Adipose tissue (tissue), 3 donors: ENCODE measurements around the gene TMA7. TPM values are rescaled to one million over a fixed set of nuclear protein-coding genes. Genes with fewer than 3 reads are reported as not detected.
A peak's percentile ranks its signal among the peaks of the same experiment; 100 is the strongest.

ENCODE experiments used
- H3K27ac ChIP-seq: one replicate; pipeline ENCODE4 v1.5.1; 2013; ENCODE audit warnings: low read depth, low read length
- WGBS, 3 donors: extraction: QIAGEN DNeasy Blood & Tissue Kit; methylation state at CpG; one replicate each; pipeline ENCODE4 v1.1.7; 2013; 5-methylcytosine and 5-hydroxymethylcytosine counted together
- polyA plus RNA-seq, 3 donors: library from polyadenylated mRNA; stranded (reverse); fragments of 200-250 nt; gene quantifications; one replicate each; pipeline ENCODE4 v1.2.3, GENCODE V29; 2013
- donor health status: healthy with polysubstance abuse.
- donor health status: Bipolar disorder and iron deficiency.
- donor health status: healthy.

TMA7 gene
- polyA plus RNA-seq, 3 donors, result 180 to 622 (median 308) TPM

GRCh38 chr3:48430708-48431101, 9.4 kb upstream of the TMA7 start:
- H3K27ac ChIP-seq, result no peak overlapping the region
- 38 to 83% (median 73%) methylated on average over 1 of the region's 1 CpG for WGBS, 3 donors

DNA sequence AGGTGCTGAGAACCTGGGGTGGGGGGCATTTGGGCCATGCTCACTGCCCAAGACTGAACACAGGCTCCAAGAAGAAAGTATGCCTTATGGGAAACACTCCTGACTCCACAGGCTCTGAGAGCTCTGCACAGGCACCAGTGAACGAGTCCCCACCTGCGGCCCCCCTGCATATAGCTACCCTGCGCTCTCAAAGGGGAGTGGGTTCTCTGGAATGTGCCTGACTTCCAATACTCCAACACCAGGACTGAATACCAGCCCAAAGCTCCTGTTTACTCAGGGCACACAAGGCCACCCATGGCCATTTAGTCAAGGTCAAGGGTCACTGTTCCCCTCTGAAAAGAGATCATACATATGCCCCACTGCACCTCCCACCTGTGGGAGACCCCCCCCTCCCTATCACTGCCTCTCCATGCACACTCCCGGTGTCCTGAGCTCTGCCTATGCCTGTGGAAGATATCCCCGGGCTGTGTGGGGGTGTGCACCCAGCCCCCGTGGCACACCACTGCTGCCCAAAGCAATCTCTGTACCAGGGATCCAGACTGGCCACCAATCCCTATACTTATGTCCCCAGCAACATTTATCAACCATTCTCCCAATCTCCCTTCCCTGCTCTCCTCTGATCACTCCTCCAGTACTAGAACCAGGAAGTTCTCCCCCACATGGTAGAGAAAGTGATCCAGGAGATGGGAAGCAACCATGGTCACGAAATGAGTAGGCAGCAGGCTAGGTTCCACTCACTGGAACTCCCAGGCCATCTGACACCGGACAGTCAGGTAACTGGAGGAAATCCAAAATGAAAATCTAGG, 8.6 kb upstream of the TMA7 start:
- WGBS, 3 donors, result 73 to 89% (median 86%) methylated on average over 8 of the region's 8 CpGs

GRCh38 chr3:48432411-48433371, 7.4 kb upstream of the TMA7 start:
- no peak overlapping the region for H3K27ac ChIP-seq
- WGBS, 3 donors, result 83 to 91% (median 88%) methylated on average over 16 of the region's 16 CpGs

More for the DNA sequence above, 8.6 kb upstream of the TMA7 start:
- no peak overlapping the region for H3K27ac ChIP-seq

- 61 to 77% (median 70%) methylated on average over 12 of the region's 12 CpGs for WGBS, 3 donors
- no peak overlapping the region for H3K27ac ChIP-seq
These were observed 6.5 kb upstream of the TMA7 start for GRCh38 chr3:48433472-48434118.

GRCh38 chr3:48434591-48435222, 5.3 kb upstream of the TMA7 start:
- 63 to 72% (median 72%) methylated on average over 15 of the region's 15 CpGs for WGBS, 3 donors

GRCh38 chr3:48435223-48435595, 4.8 kb upstream of the TMA7 start:
- no peak overlapping the region for H3K27ac ChIP-seq
- WGBS, 3 donors, result 87% methylated on average over 4 of the region's 4 CpGs

More at GRCh38 chr3:48434591-48435222, 5.3 kb upstream of the TMA7 start:
- no peak overlapping the region for H3K27ac ChIP-seq

GRCh38 chr3:48435774-48436476, 4.1 kb upstream of the TMA7 start:
- H3K27ac ChIP-seq, result no peak overlapping the region
- WGBS, 3 donors, result 42 to 44% (median 43%) methylated on average over 7 of the region's 7 CpGs

DNA sequence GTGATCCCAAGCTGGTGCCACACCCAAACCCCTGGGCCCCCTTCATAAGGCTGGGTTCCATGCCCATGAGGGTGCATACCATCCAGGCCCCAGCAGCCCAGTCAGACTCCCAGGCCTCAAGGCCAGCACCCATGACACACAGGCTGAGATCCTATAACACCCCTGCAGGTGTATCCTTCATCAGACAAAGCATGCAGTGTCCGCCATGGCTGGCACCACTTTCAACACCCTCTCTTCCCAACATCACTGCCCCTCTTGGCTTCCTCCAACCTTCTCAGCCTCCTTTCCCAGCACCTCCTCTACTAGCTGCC, 3.6 kb upstream of the TMA7 start:
- H3K27ac ChIP-seq, result no peak overlapping the region
- WGBS, 3 donors, result 0 to 60% (median 57%) methylated on average over 1 of the region's 1 CpG

DNA sequence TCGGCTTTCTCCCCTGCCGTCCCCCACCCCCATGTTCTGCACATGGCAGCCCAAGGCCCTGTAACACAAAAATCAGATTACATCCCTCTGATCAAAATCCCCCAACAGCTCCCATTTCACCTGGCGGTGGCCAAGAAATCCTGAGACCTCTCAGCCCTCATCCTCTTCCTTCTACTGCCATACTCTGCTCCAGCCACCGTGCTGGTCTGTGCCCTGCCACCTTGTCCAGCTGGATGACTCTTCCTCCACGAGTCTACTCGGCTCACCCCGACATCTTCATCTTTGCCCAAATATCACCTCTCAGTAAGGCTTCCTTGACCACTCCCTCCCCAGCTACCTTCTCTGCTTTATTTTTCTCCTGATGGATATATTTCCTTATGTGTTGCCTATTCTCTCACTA, 3.2 kb upstream of the TMA7 start:
- H3K27ac ChIP-seq, result no peak overlapping the region
- 75 to 82% (median 80%) methylated on average over 7 of the region's 7 CpGs for WGBS, 3 donors

DNA sequence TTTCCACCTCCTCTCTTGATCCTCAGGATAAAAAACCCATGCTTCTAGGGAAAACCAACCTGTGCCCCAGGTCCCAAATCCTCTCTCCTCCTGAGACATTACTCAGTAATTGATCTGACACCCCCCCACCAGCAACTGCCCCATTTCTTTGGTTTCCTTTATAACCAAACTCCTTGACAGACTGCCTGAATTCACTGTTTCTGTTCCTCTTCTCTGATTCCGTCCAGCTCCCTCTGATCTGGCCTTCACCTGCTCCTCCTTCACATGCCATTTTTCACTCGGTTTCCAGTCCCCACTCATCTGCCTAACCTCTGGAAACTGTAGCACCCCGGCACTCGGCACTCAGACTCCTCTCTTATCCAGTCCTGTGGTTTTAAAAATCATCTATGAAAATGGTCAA, 2.2 kb upstream of the TMA7 start:
- H3K27ac ChIP-seq, result no peak overlapping the region
- WGBS, 3 donors, result 80 to 83% (median 80%) methylated on average over 4 of the region's 4 CpGs

DNA sequence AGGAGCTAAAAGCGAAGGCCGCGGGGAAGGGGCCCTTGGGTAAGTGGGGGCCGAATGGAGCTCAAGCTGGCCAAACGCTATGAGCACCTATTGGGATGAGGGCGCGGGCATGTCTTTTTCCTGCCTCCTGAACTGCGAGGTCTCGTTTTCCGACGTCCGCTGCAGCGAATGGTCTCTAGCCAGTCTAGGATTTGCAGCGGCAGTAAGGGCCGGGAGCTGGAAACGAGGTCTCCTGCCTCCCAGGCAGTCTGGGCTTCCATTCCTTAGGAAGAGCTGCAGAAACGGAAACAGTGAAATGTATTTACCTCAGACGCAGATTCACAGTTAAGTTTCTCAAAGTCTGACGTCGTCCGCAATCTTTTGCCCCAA, 517 bp downstream of the TMA7 start:
- peak overlapping the region; percentile 51 for H3K27ac ChIP-seq
- 1 to 2% (median 1%) methylated on average over 21 of the region's 21 CpGs for WGBS, 3 donors

GRCh38 chr3:48441940-48442339, 1.9 kb downstream of the TMA7 start:
- 73 to 78% (median 75%) methylated on average over 6 of the region's 6 CpGs for WGBS, 3 donors
- no peak overlapping the region for H3K27ac ChIP-seq

DNA sequence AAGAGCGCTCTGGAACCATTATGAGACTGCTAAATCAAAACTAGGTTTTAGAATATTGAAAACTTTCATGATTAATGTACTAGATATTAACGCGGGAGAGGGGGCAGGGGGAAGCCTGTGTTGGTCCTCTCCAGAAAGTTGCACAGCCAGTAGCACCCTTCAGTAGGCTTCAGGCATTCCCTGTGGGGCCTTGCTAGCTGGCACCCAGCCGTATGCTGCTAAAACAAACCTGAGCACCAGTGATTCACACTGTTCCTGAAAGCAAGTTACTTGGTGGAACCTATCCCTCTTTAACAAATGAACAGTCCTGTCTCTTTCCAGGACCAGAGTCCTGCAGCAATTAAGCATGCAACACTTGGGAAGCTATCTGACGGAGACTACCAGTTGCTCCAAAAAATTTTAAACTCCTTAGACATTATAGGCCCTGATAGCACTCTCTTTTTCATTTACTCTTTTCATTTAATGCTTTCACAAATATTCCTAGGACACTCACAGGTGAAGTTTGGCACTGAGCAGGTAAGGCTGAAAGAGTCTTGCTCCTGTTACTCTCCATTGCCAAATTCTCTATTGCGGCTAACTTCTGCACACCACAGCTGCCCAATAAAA, 5.3 kb downstream of the TMA7 start:
- 69 to 73% (median 69%) methylated on average over 6 of the region's 6 CpGs for WGBS, 3 donors

GRCh38 chr3:48446043-48446424, 6.0 kb downstream of the TMA7 start:
- 13 to 15% (median 15%) methylated on average over 6 of the region's 6 CpGs for WGBS, 3 donors

More for the DNA sequence above, 5.3 kb downstream of the TMA7 start:
- no peak overlapping the region for H3K27ac ChIP-seq

DNA sequence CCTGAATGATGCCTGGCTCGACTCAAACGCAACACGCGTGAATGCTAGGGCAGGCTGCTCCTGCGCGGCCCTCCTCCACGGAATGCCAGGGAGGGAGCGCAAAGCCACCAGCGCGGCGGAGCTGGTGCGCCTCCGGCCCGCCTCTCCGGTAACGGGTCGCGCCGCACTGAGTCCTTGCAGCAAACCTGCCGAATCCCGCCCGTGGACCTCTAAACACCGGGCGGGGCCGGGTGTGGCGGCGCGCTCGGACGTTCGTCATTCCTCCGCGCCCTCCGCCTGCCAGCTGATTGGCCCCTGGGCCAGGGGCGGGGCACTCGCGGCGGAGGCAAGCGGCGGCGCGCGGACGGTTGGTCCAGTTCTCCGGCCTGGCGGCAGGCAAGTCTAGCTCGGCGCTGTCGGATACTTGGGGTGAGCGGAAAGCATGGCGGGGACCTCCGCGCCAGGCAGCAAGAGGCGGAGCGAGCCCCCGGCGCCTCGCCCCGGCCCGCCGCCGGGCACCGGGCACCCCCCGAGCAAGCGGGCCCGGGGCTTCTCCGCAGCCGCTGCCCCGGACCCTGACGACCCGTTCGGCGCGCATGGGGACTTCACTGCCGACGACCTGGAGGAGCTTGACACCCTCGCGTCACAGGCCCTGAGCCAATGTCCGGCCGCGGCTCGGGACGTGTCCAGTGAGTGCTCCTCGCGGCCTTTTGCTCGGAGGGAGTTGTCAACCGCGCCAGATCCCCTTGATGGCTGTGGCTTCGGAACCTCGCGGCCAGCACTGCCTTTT, 6.6 kb downstream of the TMA7 start, which contains the start of gene ATRIP:
TSS of gene ATRIP (plus strand) at position 313 of the 769 bp plus-strand sequence. CDS start at position 422, 109 bp downstream.
- peak within 1 kb of the TSS; percentile 1 for H3K27ac ChIP-seq
- WGBS, 3 donors, result 0 to 1% (median 0%) methylated on average over 69 to 91 of the region's 91 CpGs

More at GRCh38 chr3:48446043-48446424, 6.0 kb downstream of the TMA7 start:
- H3K27ac ChIP-seq, result no peak overlapping the region

DNA sequence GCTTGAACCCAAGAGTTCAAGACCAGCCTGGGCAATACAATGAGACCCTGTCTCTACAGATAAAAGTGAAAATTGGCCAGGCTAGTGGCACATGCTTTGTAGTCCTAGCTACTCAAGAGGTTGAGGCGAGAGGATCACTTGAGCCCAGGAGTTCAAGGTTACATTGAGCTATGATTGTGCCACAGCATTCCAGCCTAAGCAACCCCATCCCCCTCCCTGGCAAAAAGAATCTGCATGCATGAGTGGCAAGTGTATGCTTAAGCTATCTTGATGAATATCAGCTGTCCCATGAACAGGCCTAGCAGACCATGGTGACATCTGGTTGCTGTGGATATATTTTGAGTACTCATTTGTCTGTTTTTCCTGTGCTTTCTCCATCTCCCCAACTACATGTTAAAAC, 11.2 kb downstream of the TMA7 start:
- H3K27ac ChIP-seq, result no peak overlapping the region
- WGBS, 3 donors, result 59 to 100% (median 92%) methylated on average over 1 of the region's 1 CpG

DNA sequence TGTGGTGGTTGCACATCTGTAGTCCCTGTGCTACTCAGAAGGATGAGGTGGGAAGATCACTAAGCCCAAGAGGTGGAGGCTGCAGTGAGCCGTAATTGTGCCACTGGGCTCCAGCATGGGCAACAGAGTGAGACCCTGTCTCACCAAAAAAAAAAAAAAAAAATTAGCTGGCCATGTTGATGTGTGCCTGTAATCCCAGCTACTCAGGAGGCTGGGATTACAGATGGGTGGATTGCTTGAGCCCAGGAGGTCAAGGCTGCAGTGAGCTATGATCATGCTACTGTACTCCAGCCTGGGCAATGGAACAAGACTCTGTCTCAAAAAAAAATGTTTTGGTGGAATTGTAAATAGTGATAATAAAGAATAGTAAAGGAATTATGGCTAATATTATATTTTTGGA, 16.4 kb downstream of the TMA7 start:
- WGBS, 3 donors, result 91 to 100% (median 100%) methylated on average over 1 of the region's 1 CpG
- H3K27ac ChIP-seq, result no peak overlapping the region
